Calu3 (cell line): ENCODE measurements around the gene KLKB1. TPM values are rescaled to one million over a fixed set of nuclear protein-coding genes. Genes with fewer than 3 reads are reported as not detected.
"Not testable (repeated sequence)": the region's sequence is repeated elsewhere in the genome, so short reads cannot be mapped to it uniquely, and the experiment has no call there.

Experiments used
- BruUV-seq: library from RNA; stranded (reverse); fragments of 400-500 nt; replicated peaks from 2 replicates; lab custom pipeline; 2021; lab: Mats Ljungman, UMichigan
- CTCF ChIA-PET: fragments of 300-600 bp; sonication (Branson Sonifier 250); formaldehyde crosslinking; loops from one replicate; lab custom pipeline; 2022; ENCODE audit warnings: antibody characterized with exemption; lab: Charles Lee
- DNase-seq: peaks from one replicate; pipeline ENCODE4 v3.0.0; 2022
- H3K27ac Mint-ChIP-seq: one replicate; pipeline ENCODE4 v1.8.0; 2022; ENCODE audit warnings: mixed read lengths; ENCODE audit not compliant: unreplicated experiment
- H3K27me3 Mint-ChIP-seq: one replicate; pipeline ENCODE4 v1.8.0; 2022; ENCODE audit warnings: mixed read lengths; ENCODE audit not compliant: unreplicated experiment
- H3K36me3 Mint-ChIP-seq: one replicate; pipeline ENCODE4 v1.8.0; 2022; ENCODE audit warnings: mild to moderate bottlenecking, moderate library complexity, mixed read lengths; ENCODE audit not compliant: insufficient read depth, unreplicated experiment
- H3K4me1 Mint-ChIP-seq: one replicate; pipeline ENCODE4 v1.8.0; 2022; ENCODE audit warnings: mild to moderate bottlenecking, low read depth, mixed read lengths; ENCODE audit not compliant: unreplicated experiment
- H3K4me3 Mint-ChIP-seq: one replicate; pipeline ENCODE4 v1.8.0; 2022; ENCODE audit warnings: mild to moderate bottlenecking, low read depth, moderate library complexity, mixed read lengths; ENCODE audit not compliant: unreplicated experiment
- H3K9me3 Mint-ChIP-seq: one replicate; pipeline ENCODE4 v1.8.0; 2022; ENCODE audit warnings: low read depth, mixed read lengths; ENCODE audit not compliant: unreplicated experiment
- intact Hi-C: fragments of 100-400 bp; cut with micrococcal nuclease; formaldehyde crosslinking; loops from one replicate; pipeline ENCODE4 v1.10.0; 2022; ENCODE audit not compliant: unreplicated experiment
- total RNA-seq: library from RNA; stranded (reverse); gene quantifications from 2 replicates; pipeline ENCODE4 v1.2.3, GENCODE V29; 2022
- TF ChIP-seq, protein P1 (sequence below): fragments of 200-600 bp; IDR thresholded peaks from one replicate; pipeline ENCODE4 v1.8.0; 2022; ENCODE audit warnings: antibody characterized with exemption; ENCODE audit not compliant: unreplicated experiment

Gene KLKB1
- total RNA-seq, 1 experiment from 2014 or later, result 2.9 TPM

DNA sequence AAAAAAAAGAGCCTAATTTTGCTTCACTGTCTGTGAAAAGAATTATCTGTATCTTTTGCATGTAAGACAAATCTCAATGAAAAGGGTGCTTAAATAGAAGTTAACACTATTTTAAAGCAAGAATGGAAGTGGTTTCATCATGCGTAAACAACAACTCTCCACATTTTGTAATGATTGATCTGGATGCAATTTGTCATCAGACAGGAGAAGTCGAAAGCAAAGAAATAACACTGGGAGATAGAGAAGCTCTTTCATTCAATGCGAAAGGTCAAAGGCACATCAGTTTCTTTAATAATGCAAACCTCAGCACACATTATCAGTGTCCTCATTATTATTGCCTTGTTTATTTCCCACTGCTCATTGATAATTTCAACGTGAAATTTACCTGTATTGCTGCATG is 8.8 kb downstream of the KLKB1 start:
- TF ChIP-seq, protein P1, sequence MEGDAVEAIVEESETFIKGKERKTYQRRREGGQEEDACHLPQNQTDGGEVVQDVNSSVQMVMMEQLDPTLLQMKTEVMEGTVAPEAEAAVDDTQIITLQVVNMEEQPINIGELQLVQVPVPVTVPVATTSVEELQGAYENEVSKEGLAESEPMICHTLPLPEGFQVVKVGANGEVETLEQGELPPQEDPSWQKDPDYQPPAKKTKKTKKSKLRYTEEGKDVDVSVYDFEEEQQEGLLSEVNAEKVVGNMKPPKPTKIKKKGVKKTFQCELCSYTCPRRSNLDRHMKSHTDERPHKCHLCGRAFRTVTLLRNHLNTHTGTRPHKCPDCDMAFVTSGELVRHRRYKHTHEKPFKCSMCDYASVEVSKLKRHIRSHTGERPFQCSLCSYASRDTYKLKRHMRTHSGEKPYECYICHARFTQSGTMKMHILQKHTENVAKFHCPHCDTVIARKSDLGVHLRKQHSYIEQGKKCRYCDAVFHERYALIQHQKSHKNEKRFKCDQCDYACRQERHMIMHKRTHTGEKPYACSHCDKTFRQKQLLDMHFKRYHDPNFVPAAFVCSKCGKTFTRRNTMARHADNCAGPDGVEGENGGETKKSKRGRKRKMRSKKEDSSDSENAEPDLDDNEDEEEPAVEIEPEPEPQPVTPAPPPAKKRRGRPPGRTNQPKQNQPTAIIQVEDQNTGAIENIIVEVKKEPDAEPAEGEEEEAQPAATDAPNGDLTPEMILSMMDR, result no peak
- no peaks in the 10 kb centered on the region for H3K9me3 Mint-ChIP-seq
- H3K4me1 Mint-ChIP-seq, result no peaks in the 10 kb centered on the region
- intact Hi-C loops, result no loop called here
- CTCF ChIA-PET, result no interaction called here
- H3K4me3 Mint-ChIP-seq, result no peak overlapping the region
- no peak overlapping the region for H3K27ac Mint-ChIP-seq
- no peaks in the 10 kb centered on the region for H3K36me3 Mint-ChIP-seq
- no TSS peak for BruUV-seq
- DNase-seq, result no peak
- no peaks in the 10 kb centered on the region for H3K27me3 Mint-ChIP-seq

DNA sequence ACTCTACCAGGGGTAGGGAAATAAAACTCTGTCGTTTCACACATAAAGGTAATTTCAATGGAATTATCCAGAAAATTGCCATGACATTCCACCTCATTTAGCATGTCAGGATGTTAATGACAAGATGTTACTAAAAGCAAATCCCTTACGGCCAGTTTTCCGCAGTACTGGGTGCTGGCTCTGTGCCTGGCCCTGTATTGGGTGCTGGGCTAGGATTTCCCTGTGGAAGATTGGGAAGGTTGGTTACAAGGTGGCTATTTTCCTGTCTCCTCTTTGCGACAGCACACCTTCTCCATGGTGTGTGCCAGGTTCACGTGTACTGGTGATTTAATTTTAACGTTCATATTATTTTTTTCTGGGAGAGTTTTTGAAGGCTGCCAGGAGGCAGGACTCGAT is 13.1 kb downstream of the KLKB1 start:
- BruUV-seq, result no TSS peak
- H3K27me3 Mint-ChIP-seq, result no peaks in the 10 kb centered on the region
- intact Hi-C loops, result no loop called here

DNA sequence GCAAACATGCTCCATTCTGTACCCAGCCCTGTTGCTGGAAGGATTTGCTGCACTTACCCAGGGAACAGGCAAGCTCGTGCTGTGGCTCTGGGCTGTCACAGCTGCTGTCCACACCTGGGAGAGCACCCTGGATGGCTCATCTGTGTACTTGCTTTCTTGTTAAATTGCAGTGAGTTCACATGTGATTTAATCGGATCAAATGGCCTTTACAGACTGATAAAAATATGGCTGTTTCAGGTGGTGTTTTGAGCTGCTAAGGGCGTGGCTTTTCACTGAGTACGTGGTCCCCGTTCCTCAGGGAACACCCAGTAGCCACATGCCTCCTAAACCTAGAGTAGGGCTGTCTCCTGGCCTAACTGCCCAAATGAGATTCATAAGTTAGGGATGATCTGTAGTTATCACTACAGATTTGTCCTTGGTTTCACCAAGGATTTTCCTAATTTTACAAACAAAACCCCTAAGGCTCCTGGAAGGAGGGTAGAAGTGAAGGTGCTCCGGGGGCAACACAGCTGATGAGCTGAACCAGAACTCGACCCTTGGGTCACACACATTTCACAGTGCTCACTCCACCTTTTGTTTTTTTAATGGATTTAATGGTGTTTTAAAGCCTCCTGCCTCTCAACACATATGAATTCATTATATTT is 13.7 kb downstream of the KLKB1 start:
- intact Hi-C loops, result no loop called here

More for the DNA sequence above, 13.1 kb downstream of the KLKB1 start:
- CTCF ChIA-PET, result no interaction called here
- no peaks in the 10 kb centered on the region for H3K4me1 Mint-ChIP-seq
- H3K9me3 Mint-ChIP-seq, result no peaks in the 10 kb centered on the region
- TF ChIP-seq, protein P1, result no peak
- H3K36me3 Mint-ChIP-seq, result no peaks in the 10 kb centered on the region
- H3K4me3 Mint-ChIP-seq, result no peak overlapping the region
- H3K27ac Mint-ChIP-seq, result no peak overlapping the region
- DNase-seq, result no peak

DNA sequence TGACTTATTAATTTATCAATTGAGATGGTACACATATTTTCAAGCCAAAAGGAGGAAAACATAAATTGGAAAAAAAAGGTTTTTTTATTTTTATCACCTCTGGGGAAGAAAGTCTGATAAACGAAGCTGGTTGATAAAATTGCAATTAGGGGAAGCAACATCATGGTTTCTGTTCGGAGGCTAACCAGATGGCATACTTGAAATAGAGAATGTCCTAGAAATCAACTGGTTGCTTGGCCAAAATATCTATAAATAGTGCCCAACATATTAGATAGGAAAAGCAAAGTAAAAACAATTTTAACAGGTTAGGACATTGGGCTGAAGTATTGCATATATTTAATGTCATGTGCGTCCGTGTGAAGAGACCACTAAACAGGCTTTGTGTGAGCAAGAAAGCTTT is 14.3 kb downstream of the KLKB1 start:
- intact Hi-C loops, result no loop called here
- Mint-ChIP-seq H3K36me3 (no peaks in the 10 kb centered on the region), H3K4me1 (no peaks in the 10 kb centered on the region), H3K4me3 (no peak overlapping the region), H3K27ac (no peak overlapping the region), H3K27me3 (no peaks in the 10 kb centered on the region), H3K9me3 (no peaks in the 10 kb centered on the region)
- no peak for DNase-seq
- CTCF ChIA-PET, result no interaction called here
- TF ChIP-seq, protein P1, result no peak
- no TSS peak for BruUV-seq

More for the DNA sequence above, 13.7 kb downstream of the KLKB1 start:
- Mint-ChIP-seq H3K36me3 (no peaks in the 10 kb centered on the region), H3K27me3 (no peaks in the 10 kb centered on the region), H3K4me1 (no peaks in the 10 kb centered on the region), H3K27ac (no peak overlapping the region), H3K4me3 (no peak overlapping the region), H3K9me3 (no peaks in the 10 kb centered on the region)
- TF ChIP-seq, protein P1, result no peak
- BruUV-seq, result no TSS peak
- CTCF ChIA-PET, result no interaction called here
- DNase-seq, result no peak

DNA sequence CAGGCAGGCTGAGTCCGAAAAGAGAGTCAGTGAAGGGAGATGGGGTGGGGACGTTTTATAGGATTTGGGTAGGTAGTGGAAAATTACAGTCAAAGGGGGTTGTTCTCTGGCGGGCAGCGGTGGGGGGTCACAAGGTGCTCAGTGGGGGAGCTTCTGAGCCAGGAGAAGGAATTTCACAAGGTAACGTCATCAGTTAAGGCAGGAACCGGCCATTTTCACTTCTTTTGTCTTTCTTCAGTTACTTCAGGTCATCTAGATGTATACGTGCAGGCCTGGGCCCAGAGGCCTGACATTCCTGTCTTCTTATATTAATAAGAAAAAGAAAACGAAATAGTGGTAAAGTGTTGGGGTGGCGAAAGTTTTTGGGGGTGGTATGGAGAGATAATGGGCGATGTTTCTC is 14.7 kb downstream of the KLKB1 start:
- CTCF ChIA-PET, H3K27me3 Mint-ChIP-seq, H3K9me3 Mint-ChIP-seq, BruUV-seq, H3K36me3 Mint-ChIP-seq, DNase-seq, H3K4me1 Mint-ChIP-seq, intact Hi-C loops, H3K4me3 Mint-ChIP-seq, H3K27ac Mint-ChIP-seq: not testable (repeated sequence)
